Type B pancreatic cell (in vitro differentiated cells): Measurements from ENCODE around the gene SAMHD1. TPM values are rescaled to one million over a fixed set of nuclear protein-coding genes. Genes with fewer than 3 reads are reported as not detected.

Experiments used
- DNase-seq: peaks from one replicate; pipeline ENCODE4 v3.0.0; 2021; ENCODE audit warnings: mixed read lengths; ENCODE audit not compliant: unreplicated experiment; ENCODE audit errors: extremely low spot score
- H3K27ac Mint-ChIP-seq: 2 replicates; pipeline ENCODE4 v1.8.0; 2021; ENCODE audit warnings: mild to moderate bottlenecking, mixed read lengths
- H3K27me3 Mint-ChIP-seq: 2 replicates; pipeline ENCODE4 v1.8.0; 2021; ENCODE audit warnings: mixed read lengths
- H3K36me3 Mint-ChIP-seq: 2 replicates; pipeline ENCODE4 v1.8.0; 2021; ENCODE audit warnings: mixed read lengths
- H3K4me1 Mint-ChIP-seq: one replicate; pipeline ENCODE4 v1.8.0; 2021; ENCODE audit warnings: mixed read lengths; ENCODE audit not compliant: unreplicated experiment
- H3K4me3 Mint-ChIP-seq: 2 replicates; pipeline ENCODE4 v1.8.0; 2021; ENCODE audit warnings: mild to moderate bottlenecking, mixed read lengths
- H3K9me3 Mint-ChIP-seq: 2 replicates; pipeline ENCODE4 v1.8.0; 2021; ENCODE audit warnings: mixed read lengths
- CTCF ChIP-seq: fragments of 200-600 bp; sonication (generic); conservative IDR thresholded peaks from 2 replicates; pipeline ENCODE4 v1.5.0; 2021; ENCODE audit warnings: antibody characterized with exemption, mild to moderate bottlenecking
- total RNA-seq: library from RNA; stranded (reverse); gene quantifications from 2 replicates; pipeline ENCODE4 v1.2.1, GENCODE V29; 2021; ENCODE audit warnings: low replicate concordance

SAMHD1 gene
- total RNA-seq, 1 donor from 2014 or later = 33.4 TPM

DNA sequence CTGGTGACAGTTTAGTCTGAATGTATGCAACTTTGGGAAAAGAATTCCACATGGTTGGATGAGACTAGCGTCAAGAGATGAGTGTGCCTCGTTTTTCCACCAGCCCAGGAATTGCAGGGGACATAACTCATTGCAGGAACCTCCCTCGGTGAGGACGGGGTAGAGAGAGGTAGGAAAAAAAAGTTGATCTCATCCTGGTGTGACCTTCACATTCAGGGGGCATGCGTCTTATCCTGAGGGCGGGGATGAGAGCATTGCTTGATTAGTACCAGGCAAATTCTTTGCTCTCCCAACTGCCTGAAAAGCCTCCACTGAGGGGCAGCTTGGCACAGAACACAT, 63.8 kb downstream of the SAMHD1 start:
- no peak overlapping the region for H3K27ac Mint-ChIP-seq
- no peak for DNase-seq
- no peak overlapping the region for H3K4me3 Mint-ChIP-seq
- no peaks in the 10 kb centered on the region for H3K9me3 Mint-ChIP-seq
- H3K36me3 Mint-ChIP-seq = no peaks in the 10 kb centered on the region
- H3K4me1 Mint-ChIP-seq = peaks cover 20% of the 10 kb centered on the region
- no peaks in the 10 kb centered on the region for H3K27me3 Mint-ChIP-seq
- TF ChIP-seq CTCF = no peak

DNA sequence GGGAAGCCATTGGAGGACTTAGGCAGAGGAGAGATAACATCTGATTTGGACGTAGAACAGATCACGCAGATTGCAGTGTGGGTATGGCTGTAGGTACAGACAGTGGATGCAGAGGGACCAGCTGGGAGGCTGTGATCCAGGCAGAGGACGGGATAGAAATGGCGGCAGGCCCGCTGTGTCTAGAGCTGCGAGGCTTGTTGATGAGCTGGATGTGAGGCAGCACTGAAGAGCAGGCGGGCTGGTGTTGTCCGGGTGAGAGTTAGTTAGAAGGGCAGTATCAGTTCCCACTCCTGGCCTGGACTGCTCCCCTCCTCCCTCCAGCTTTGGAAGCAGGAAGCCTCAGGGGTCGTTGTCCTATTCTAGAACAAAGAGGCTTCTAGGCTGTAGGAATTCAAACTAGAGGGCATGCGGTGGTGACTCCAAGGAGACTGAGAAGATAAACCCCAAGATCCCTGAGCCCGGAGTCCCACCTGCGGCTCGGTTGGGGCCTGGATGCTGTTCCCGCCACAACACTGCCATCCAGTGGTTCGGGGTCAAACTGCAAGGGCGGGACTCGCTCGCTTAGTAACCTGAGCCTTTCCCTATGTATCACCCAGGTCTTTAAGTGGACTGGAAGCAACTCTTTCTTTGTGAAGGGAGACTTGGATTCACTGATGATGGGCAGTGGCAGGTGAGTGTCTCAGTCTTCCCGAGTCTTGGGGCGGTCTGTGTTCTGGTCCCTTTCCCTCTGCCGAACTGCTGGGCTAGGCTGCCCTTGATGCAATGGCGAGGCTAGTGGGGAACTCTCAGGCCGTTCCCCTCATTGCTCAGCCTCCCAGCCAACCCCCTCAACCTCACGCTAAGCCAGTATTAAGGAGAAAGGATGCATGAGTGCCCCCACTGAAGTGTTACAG, 64.4 kb downstream of the SAMHD1 start:
- H3K27me3 Mint-ChIP-seq = no peaks in the 10 kb centered on the region
- peak; percentile 90 for DNase-seq
- TF ChIP-seq CTCF = peak; percentile 97
- peaks cover 20% of the 10 kb centered on the region for H3K4me1 Mint-ChIP-seq
- H3K27ac Mint-ChIP-seq = peak overlapping the region; percentile 25
- no peaks in the 10 kb centered on the region for H3K36me3 Mint-ChIP-seq
- no peaks in the 10 kb centered on the region for H3K9me3 Mint-ChIP-seq
- H3K4me3 Mint-ChIP-seq = no peak overlapping the region

DNA sequence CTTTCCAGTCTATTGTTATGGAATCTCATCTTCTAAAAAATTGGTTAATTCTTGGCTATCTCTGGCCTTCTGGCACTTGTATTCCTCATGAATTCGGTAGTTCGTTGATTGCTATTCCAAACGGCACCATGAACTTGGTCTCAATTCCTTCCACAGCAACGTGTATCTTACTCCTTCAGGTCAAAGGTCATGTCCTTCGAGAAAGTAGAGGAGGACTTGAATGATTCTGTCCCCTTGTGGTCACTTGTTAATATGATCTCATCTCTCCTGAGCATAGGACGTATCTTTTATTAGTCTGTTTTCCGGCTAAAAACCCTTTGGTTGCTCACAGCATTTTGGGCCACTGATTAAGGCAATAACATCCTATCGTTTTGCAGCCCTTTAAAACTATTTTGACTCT, 66.2 kb downstream of the SAMHD1 start:
- Mint-ChIP-seq H3K27ac (no peak overlapping the region), H3K9me3 (no peaks in the 10 kb centered on the region), H3K4me1 (peaks cover 20% of the 10 kb centered on the region), H3K4me3 (no peak overlapping the region), H3K27me3 (no peaks in the 10 kb centered on the region), H3K36me3 (no peaks in the 10 kb centered on the region)
- no peak for TF ChIP-seq CTCF
- DNase-seq = no peak

GRCh38 chr20:36883977-36884535, 67.5 kb downstream of the SAMHD1 start:
- H3K9me3 Mint-ChIP-seq = no peaks in the 10 kb centered on the region
- H3K27me3 Mint-ChIP-seq = no peaks in the 10 kb centered on the region
- H3K36me3 Mint-ChIP-seq = no peaks in the 10 kb centered on the region
- H3K4me3 Mint-ChIP-seq = no peak overlapping the region
- H3K27ac Mint-ChIP-seq = no peak overlapping the region
- peaks cover 20% of the 10 kb centered on the region for H3K4me1 Mint-ChIP-seq
- TF ChIP-seq CTCF = no peak
- no peak for DNase-seq

DNA sequence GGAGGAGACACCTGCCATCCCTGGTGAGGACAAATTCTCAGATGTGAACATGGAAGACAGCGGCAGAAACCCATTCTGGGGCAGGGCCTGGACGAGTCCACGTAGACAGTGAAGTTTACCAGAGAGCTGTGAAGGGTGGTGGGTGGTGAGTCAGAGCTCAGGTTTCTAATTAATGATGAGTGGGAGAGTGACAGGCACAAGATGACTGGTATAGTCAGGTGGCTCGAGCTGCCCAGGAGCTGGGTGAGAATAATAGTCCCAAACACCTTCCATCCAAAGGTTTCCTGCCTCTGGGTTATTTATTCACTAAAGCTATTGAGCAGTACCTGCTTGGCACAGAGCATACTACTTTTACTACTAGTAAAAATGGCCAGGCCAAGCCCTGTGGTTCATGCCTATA, 69.6 kb downstream of the SAMHD1 start:
- H3K27ac Mint-ChIP-seq = no peak overlapping the region
- H3K9me3 Mint-ChIP-seq = no peaks in the 10 kb centered on the region
- DNase-seq = no peak
- H3K4me3 Mint-ChIP-seq = no peak overlapping the region
- H3K36me3 Mint-ChIP-seq = no peaks in the 10 kb centered on the region
- peaks cover 9% of the 10 kb centered on the region for H3K4me1 Mint-ChIP-seq
- no peaks in the 10 kb centered on the region for H3K27me3 Mint-ChIP-seq
- no peak for TF ChIP-seq CTCF
